Renal cortical epithelial cell (primary cell): ENCODE measurements around the gene PPP1R13L. TPM values are rescaled to one million over a fixed set of nuclear protein-coding genes. Genes with fewer than 3 reads are reported as not detected.

Experiments used
- DNase-seq: peaks from one replicate; pipeline ENCODE4 v3.0.0-alpha.2; 2011; ENCODE audit warnings: low read depth
- total RNA-seq: library from RNA; depleted of rRNA; stranded (reverse); fragments of >200 nt; gene quantifications from 2 replicates; pipeline ENCODE4 v1.2.3, GENCODE V29; 2014

The PPP1R13L gene
- total RNA-seq, 1 donor from 2014 or later: 32.8 TPM

- DNase-seq: no peak
Measured at GRCh38 chr19:45364696-45365095, 40.2 kb downstream of the PPP1R13L start.

- DNase-seq: no peak
Measured at GRCh38 chr19:45363861-45364459, 40.9 kb downstream of the PPP1R13L start.

- no peak for DNase-seq
Measured at GRCh38 chr19:45362291-45362690, 42.6 kb downstream of the PPP1R13L start.

- no peak for DNase-seq
Measured at GRCh38 chr19:45361608-45362007, 43.3 kb downstream of the PPP1R13L start.

- no peak for DNase-seq
Measured at GRCh38 chr19:45358213-45358792, 46.6 kb downstream of the PPP1R13L start.

- DNase-seq: no peak
Measured at GRCh38 chr19:45357445-45357783, 47.5 kb downstream of the PPP1R13L start.

- no peak for DNase-seq
Measured at GRCh38 chr19:45356760-45357444, 48.0 kb downstream of the PPP1R13L start.

- no peak for DNase-seq
Measured at GRCh38 chr19:45355910-45356309, 49.0 kb downstream of the PPP1R13L start.

GRCh38 chr19:45355402-45355801 is 49.5 kb downstream of the PPP1R13L start:
- DNase-seq: no peak

GRCh38 chr19:45354241-45354842 is 50.5 kb downstream of the PPP1R13L start:
- DNase-seq: no peak

- DNase-seq: no peak
Measured at GRCh38 chr19:45352914-45353796, 51.7 kb downstream of the PPP1R13L start.

GRCh38 chr19:45352471-45352870 is 52.4 kb downstream of the PPP1R13L start:
- no peak for DNase-seq

- no peak for DNase-seq
Measured at GRCh38 chr19:45352062-45352461, 52.8 kb downstream of the PPP1R13L start.

- DNase-seq: no peak
Measured at GRCh38 chr19:45351401-45351952, 53.4 kb downstream of the PPP1R13L start.

GRCh38 chr19:45350477-45351058 is 54.3 kb downstream of the PPP1R13L start:
- no peak for DNase-seq

GRCh38 chr19:45349430-45349941 is 55.4 kb downstream of the PPP1R13L start:
- no peak for DNase-seq

- DNase-seq: no peak
Measured at GRCh38 chr19:45349126-45349415, 55.8 kb downstream of the PPP1R13L start.

GRCh38 chr19:45348367-45349125 is 56.3 kb downstream of the PPP1R13L start:
- DNase-seq: no peak

- no peak for DNase-seq
Measured at GRCh38 chr19:45347570-45348366, 57.1 kb downstream of the PPP1R13L start.

GRCh38 chr19:45346449-45346848 is 58.4 kb downstream of the PPP1R13L start:
- DNase-seq: no peak
